Measurements from ENCODE around the gene CD8B. TPM values are rescaled to one million over a fixed set of nuclear protein-coding genes. Genes with fewer than 3 reads are reported as not detected.

The CD8B gene
- total and polyA plus RNA-seq, 2 of the 13 experiments (the other 11 are each of a cell fraction or from before 2014, with no cell fraction given) = 0.04 TPM; not detected in 1

GRCh38 chr2:86808315-86809161 is 53.1 kb downstream of the CD8B start (continued):
- TF ChIP-seq ZNF142 (CRISPR knock-in tag; IDR thresholded peaks at IDR 0.05) (no peak), ARHGAP35 (CRISPR knock-in tag; IDR thresholded peaks at IDR 0.05; ENCODE audit: borderline replicate concordance) (no peak), ZBTB26 (CRISPR knock-in tag; IDR thresholded peaks at IDR 0.05; ENCODE audit: borderline replicate concordance) (peak; percentile 75), MBD4 (IDR thresholded peaks at IDR 0.05; ENCODE audit: borderline replicate concordance, low read length) (no peak), CERS6 (CRISPR knock-in tag; IDR thresholded peaks at IDR 0.05) (no peak), CSRNP2 (CRISPR knock-in tag; conservative IDR thresholded peaks at IDR 0.05; ENCODE audit: low read depth) (no peak), ZNF543 (CRISPR knock-in tag; IDR thresholded peaks at IDR 0.05) (no peak), BATF2 (CRISPR knock-in tag; IDR thresholded peaks at IDR 0.05) (no peak), STAG1 (CRISPR knock-in tag; IDR thresholded peaks at IDR 0.05) (peak; percentile 99), ESRRA (CRISPR knock-in tag; IDR thresholded peaks at IDR 0.05; ENCODE audit: low read depth) (no peak), SMAD3 (CRISPR knock-in tag; IDR thresholded peaks at IDR 0.05) (peak; percentile 56; the same call in 1 of the 2 replicates), ZNF619 (CRISPR knock-in tag; IDR thresholded peaks at IDR 0.05) (no peak), ARNT (IDR thresholded peaks at IDR 0.05) (no peak), ZZZ3 (CRISPR knock-in tag; IDR thresholded peaks at IDR 0.05; ENCODE audit: borderline replicate concordance) (no peak), CCDC6 (CRISPR knock-in tag; IDR thresholded peaks at IDR 0.05) (peak; percentile 65; the same call in 1 of the 2 replicates), FOXO1 (CRISPR knock-in tag; IDR thresholded peaks at IDR 0.05) (0 out of 2 replicates have a peak, but pooled peaks have one; percentile 54), ZNF510 (CRISPR knock-in tag; IDR thresholded peaks at IDR 0.05; ENCODE audit: low read depth) (no peak), PRPF4 (IDR thresholded peaks at IDR 0.05; ENCODE audit: low read depth, low read length, poor library complexity, severe bottlenecking) (no peak), SAFB2 (CRISPR knock-in tag; IDR thresholded peaks at IDR 0.05; ENCODE audit: borderline replicate concordance, low read depth) (no peak)
